NCI-H146 treated with DMSO at 0.1 percent for 48 hours (cell line): ENCODE measurements around the gene ZNF627.
"Not testable (repeated sequence)": the region's sequence is repeated elsewhere in the genome, so short reads cannot be mapped to it uniquely, and the experiment has no call there.

Source experiments
- DNase-seq: peaks from one replicate; lab custom pipeline; 2025; ENCODE audit not compliant: unreplicated experiment; lab: John Stamatoyannopoulos, UW

ZNF627 gene

DNA sequence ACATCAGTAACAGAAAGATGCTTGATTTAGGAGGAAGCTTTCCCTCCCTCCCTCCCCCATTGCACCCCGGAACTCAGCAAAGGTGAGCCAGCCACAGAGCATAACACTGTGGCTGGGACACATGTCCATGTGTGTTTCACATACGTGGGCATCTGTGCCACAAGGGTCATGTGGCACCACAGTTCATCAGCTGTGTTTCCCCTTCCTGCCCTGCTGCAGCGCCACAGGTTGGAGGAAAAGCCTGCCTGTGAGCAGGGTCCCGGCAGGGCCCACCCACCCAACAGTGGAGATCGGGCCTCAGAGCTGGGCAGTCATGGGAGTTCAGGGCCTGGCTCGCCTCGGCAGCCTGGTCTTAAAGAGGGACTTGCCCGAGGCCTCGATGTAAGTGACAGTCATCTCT is 22.6 kb upstream of the ZNF627 start:
- no peak for DNase-seq

DNA sequence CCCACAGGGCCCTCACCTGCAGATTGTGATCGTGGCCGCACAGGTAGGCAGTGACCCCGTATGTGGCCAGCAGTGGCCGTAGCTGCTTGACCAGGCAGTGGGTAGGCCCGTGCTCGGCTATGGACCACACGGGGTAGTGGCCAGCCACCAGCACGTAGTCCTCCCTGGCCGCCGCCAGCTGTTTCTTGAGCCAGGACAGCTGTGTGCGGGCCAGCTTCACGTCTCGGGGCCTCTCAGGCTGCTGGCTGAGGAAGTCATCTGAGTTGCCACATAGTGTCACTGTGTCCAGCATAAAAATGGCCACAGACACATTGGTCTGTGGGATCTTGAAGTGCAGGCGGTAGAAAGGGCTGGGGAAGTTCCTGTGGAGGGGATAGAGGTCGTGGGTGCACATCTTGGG is 21.1 kb upstream of the ZNF627 start:
- DNase-seq, result no peak

DNA sequence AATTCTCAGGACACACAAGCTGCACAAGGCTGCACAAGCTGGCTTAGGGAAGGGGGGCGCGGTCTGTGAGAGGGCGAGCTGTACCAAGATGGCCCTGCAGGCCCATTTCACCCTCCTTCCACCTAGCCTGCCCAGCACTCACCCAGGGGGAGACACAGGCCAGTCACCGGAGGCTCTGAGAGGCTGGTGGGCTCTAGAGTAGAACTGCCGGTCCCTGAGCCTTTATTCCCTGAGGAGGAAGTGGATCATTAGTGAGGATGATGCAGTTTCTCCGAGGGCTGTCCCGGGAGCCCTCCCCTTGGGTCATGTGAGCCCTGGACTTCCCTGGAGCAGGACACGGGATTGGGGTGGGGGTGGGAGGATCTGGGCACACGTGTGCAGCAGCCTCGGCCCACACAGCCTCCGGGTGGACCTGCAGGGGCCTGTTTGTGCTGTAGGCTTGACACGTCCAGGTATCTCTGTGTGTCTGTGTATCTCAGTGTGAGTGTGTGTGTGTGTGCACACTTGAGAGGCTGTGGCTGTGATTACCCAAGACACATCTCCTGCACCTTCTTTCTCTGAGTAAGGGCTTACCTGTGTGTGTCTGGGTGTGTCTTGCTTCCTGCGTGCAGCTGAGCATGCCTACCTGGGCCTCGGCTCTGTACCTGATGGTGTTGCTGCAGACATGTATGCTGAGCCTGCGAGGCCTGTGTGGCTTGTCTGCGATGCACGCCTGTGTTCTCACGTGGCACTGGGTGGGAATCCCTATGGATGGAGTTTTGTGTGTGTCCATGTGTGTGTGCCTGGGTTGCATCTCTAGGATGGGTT is 19.6 kb upstream of the ZNF627 start, which contains the start of gene ACP5:
Gene ACP5 (minus strand): TSS at position 195 of the 807 bp plus-strand sequence. CDS start 328 bp downstream, outside the sequence.
- no peak for DNase-seq

DNA sequence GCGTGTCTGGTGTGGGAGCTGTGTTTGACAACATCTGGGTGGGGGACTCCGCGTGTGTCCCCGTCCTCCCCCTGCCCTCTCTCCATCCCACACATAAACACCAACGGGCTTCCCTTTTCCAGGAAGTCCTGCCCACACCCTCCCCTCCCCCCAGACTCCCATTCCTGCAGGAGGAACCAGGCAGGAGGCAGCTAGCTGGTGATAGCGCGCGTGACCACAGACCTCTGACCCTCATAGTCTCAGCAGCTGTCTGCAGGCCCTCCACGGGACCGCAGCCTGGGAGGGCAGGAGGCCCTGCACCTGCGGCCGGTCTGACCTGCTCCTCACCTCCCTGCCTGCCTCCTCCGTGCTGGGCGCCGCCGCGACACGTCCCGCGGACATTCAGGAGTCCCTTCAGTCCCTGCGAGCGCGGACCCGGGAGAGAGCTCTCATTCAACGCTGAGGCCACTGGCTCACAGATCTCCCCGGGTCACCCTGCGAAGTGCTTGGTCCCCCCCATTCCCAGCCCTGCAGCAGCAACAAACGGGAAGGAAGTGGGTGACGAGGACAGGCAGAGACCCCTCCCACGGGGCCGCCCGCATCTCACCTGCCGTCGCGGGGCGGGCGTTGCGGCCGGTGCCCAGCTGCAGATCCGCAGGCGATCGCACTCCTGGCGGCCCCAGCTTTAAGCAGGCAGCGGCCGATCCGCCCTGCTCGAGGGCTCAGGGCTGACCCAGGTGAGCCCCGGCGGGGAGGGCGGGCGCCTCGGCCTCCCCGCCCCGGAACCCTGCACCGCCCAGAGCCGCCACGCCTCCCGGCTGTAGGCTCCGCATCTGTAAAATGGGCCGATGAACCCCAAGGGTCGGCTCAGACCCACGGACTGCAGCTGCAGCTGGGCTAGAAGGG is 18.8 kb upstream of the ZNF627 start:
- peak; percentile 23 for DNase-seq

DNA sequence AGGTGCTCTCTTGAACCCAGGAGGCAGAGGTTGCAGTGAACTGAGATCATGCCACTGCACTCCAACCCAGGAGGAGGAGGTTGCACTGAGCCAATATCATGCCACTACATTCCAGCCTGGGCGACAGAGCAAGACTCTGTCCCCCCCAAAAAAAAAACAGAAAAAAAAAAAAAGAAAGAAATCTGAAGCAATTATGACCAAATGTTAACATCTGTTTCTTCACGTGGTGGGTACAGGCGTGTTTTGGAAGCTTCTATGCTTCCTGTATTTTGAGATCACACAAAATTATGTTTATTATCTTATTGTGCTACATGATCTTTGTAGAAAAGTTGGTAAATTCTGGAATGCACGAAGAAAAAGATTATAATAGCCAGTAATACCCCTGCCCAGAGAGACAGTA is 17.2 kb upstream of the ZNF627 start:
- no peak for DNase-seq

DNA sequence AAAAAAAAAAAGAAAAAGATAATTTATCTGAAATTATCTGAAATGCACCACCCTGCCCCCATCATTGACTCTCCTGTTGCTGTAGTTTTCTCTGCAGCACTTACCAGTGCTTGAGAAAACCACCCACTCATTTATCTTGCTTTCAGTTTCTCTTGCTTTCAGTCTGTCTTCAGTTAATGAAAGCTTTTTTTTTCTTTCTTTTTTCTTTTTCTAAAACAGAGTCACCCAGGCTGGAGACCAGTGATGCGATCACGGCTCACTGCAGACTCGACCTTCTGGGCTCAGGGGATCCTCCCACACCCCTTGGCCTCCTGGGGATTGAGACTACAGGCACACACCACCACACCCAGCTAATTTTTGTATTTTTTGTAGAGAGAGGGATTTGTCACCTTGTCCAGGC is 15.5 kb upstream of the ZNF627 start:
- no peak for DNase-seq

DNA sequence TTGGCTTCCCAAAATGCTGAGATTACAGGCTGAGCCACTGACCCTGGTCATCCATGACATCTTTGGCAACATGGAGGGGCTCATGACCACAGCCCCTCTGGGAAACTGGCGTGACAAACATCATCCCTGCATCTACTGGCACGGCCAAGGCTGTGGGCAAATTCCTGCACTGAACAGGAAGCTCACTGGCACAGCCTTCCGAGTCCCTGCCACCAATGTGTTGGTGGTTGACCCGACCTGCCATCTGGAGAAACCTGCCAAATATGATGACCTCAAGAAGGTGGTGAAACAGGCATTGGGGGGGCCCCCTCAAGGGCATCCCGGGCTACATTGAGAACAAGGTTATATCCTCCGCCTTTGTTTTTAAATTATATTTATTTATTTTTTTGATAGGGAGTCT is 11.0 kb upstream of the ZNF627 start:
- DNase-seq, result no peak

DNA sequence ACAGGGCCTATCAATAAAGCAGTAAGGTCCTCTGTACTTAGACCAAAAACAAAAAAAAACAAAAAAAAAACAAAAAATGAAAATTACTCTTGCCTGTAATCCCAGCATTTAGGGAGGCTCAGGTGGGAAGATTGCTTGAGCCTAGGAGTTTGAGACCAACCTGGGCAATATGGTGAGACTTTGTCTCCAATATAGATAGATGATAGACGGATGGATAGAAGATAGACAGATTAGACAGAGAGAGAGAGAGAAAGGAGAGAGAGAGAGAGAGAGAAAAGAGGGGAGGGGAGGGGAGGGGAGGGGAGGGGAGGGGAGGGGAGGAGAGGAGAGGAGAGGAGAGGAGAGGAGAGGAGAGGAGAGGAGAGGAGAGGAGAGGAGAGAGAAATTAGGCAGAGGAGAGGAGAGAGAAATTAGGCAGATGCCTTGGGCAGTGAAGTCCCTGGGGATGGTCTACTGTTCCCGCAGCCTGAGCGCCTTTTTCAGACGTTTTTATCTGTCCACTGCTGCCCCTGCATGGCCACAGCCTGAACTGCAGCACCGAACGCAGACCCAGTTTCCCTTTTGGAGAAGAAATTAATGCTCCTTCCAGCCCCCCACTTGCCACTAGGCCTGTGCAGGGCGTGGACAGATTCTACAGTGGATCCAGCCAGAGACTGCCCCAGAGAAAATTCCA is 9.8 kb upstream of the ZNF627 start:
- peak; percentile 60 for DNase-seq

DNA sequence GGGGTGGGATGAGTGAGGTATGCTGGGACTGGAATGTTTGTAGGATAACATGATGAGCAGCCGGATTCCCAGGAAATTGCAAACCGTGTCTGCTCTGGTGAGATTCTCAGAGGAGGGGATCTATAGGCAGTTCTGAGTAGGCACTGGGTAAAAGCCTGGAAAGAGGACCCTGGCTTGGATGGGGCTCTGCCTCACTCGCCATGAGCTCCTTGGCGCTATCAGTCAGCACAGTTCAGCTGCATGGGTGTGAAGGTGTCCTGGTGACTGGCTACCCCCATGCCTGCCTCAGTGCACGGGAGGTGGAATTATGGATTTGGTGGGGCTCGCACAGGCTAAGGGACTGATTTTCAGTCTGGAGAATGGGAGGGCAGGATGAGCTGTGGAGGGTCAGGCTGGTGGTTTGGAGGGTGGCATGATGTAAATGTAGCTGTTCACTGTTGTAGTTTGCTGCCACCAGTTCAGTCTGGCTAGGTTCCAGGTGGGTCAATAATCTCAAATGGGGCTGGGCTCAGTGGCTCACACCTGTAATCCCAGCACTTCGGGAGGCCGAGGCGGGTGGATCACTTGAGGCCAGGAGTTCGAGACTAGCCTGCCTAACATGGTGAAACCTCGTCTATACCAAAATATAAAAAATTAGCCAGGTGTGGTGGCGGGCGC is 9.2 kb upstream of the ZNF627 start:
- peak; percentile 53 for DNase-seq

DNA sequence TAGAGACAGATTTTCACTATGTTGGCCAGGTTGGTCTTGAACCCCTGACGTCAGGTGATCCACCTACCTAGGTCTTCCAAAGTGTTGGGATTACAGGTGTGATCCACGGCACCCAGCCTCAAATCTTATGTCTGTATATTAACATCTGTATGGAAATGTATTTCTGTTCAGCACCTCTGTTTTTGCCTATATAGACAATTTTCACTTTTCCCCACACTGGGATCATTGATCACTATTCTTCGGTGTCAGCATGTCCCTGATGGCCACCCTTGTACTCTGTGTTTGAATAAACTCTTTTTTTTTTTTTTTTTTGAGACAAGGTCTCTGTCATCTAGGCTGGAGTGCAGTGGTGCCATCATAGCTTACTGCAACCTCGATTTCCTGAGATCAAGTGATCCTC is 3.2 kb upstream of the ZNF627 start:
- DNase-seq, result no peak

DNA sequence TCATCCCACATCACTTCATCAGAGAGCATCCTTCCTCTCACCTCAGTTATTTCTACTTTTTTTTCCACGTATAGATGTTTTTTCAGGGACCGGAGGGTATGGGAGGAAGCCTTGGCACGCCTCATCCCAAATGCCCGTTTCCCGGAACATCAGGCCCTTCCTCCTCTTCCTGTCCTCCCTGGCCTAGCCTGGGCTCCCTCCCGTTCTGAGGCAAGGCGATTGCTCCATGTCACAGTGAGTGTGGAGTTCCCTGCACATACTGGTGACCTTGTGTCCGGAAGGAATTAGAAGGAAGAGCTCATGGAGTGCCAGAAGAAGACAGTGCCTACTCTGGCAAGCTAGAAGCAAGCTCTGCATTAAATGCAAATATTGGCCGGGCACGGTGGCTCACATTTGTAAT is 1.1 kb upstream of the ZNF627 start:
- no peak for DNase-seq

DNA sequence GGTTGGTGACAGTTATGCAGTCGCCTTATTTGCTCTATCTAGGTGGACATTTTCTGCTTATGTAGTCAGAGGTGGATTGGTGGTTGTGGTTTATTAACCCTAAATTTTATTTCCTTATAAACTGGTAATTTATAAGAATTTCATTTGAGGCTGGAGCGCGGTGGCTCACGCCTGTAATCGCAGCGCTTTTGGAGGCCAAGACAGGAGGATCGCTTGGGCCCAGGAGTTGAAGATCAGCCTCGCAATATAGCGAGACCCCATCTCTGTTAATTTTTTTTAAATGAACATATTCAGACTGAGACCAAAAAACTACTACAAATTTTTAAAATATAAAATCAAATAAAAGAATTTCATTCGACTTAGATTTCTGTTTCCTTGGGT is 810 bp downstream of the ZNF627 start:
- DNase-seq, result no peak

DNA sequence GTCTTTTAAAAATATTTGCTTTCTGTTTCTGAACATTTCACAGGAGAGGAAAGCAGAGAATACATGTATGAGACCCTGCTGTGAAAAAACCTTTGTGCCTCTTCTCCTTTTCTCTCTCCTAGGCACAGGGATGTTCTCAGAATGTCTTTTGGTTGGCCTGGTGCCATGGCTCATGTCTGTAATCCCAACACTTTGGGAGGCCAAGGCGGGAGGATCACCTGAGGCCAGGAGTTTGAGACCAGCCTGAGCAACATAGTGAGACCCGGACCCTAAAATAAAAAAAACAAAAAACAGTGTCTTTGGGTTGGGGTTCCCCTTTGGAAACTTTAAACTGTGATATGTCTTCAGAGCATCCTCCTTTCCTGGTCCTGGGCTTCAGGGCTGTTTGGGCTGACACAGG is 1.5 kb downstream of the ZNF627 start:
- no peak for DNase-seq

DNA sequence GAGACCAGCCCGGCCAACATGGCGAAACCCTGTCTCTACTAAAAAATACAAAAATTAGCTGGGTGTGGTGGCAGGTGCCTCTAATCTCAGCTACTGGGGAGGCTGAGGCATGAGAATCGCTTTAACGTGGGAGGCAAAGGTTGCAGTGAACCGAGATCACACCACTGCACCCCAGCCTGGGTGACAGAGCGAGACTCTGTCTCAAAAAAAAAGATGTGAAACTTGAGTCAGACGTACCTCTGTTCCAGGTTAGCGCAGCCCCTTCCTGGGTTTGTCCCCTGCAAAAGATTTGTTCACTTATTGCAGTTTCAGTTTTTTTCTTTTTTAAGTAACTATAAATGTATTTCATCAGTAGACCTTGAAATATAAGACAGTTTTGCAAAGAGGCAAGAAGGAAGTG is 2.4 kb downstream of the ZNF627 start:
- DNase-seq, result not testable (repeated sequence)

DNA sequence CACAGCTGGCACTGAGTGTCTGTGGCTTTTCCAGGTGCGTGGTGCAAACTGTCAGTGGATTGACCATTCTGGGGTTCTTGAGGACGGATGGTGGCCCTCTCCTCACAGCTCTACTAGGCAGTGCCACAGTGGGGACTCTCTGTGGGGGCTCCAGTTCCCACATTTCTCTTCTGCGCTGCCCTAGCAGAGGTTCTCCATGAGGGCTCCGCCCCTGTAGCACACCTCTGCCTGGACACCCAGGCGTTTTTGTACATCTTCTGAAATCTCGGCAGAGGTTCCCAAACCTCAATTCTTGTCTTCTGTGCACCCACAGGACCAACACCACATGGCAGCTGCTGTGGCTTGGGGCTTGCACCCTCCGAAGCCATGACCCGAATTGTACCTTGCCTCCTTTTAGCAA is 9.2 kb downstream of the ZNF627 start:
- no peak for DNase-seq

DNA sequence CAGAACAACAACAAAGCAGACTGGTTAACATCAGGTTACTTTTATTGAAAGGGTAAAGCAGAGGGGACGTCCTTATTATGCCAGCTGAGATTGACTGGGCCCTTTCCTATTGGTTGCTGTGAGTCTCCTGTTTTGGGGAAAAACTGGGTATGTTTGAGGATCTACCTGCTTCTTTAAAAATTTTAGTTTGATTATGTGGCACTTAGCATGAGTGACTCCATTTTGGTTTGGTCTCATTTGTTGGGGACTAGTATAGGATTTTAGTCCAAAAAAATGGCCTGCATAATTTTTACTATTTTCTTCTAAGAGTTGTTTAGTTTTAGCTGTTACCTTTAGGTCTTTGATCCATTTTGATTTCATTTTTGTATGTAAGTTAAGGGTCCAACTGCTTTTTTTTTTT is 14.4 kb downstream of the ZNF627 start:
- no peak for DNase-seq

DNA sequence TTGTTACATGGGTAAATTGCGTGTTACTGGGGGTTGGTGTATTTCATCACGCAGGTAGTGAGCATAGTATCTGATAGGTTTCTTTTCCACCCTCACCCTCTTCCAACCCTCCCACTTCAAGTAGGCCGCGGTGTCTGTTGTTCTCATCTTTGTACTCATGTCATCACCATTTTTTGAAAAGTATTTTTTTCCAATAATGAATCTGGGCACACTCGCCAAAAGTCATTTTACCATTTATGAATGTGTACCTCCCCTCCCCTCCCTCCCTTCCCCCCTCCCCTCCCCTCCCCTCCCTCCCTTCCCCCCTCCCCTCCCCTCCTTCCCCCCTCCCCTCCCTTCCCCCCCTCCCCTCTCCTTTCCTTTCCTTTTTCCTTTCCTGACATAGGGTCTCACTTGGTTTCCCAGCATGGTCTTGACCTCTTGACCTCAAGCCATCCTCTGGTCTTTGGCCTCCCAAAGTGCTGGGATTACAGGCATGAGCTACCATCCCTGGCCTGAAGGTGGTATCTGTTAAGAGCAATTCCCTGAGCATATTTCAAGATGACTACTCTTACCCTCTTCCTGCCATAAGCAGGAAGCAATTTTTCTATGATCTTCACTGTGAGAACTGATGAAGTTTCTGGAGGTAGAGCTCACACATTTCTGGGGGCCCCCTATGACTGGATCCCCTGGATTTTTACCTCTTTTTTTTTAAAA is 15.7 kb downstream of the ZNF627 start:
- no peak for DNase-seq

DNA sequence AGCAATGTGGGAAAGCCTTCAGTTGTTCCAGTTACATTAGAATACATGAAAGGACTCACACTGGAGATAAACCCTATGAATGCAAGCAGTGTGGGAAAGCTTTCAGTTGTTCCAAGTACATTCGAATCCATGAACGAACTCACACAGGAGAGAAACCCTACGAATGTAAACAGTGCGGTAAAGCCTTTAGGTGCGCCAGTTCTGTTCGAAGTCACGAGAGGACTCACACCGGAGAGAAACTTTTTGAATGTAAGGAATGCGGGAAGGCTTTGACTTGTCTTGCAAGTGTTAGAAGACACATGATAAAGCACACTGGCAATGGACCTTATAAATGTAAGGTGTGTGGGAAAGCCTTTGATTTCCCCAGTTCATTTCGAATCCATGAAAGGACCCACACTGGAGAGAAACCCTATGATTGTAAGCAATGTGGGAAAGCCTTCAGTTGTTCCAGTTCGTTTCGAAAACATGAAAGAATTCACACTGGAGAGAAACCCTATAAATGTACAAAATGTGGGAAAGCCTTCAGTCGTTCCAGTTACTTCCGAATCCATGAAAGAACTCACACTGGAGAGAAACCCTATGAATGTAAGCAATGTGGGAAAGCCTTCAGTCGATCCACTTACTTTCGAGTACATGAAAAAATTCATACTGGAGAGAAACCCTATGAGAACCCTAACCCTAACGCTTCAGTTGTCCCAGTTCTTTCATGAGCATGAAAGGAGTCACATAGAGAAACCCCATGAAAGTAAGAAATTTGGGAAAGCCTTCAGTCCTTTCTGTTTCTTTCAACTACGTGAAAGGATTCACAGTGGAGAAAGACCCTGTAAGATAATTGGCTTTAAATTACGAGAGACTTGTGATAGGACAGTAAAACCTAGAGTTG is 20.1 kb downstream of the ZNF627 start:
- DNase-seq, result no peak

DNA sequence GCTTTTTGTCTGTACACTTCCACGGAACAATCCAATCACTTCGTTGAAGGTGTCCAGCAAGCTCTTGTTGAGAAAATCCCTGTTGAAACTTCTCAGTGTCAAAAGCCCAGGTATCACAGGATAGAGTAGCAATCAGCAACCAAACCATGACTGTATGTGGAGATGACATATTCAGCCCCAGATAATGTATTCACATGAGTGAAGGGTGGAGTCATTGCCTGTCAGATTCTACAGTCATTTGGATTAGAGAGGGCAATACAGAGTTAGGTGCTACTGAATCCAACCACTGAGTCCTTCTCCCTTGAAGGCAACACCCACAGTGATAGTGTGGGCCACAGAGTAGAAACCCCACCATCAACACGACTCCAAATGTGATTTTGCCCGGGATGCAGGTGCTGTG is 23.3 kb downstream of the ZNF627 start:
- DNase-seq, result no peak

DNA sequence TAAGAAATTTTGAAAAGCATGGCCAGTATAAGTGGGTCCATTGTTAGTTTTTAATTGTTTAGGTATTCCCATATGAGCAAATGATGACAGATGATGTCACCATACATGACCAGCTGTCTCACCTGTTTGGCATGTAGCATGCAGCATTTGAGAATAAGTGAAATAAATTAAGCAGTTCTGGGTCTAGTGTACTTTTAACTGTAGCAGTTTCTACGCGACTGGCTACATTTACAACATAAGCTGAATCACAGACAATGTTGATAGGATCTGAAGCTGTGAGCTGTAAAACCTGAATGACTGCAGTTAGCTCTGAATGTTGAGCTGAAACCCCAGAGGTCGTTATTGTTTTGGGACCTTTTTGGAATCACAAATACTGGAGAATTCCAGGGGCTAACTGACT is 25.1 kb downstream of the ZNF627 start:
- DNase-seq, result not testable (repeated sequence)
